Measurements from ENCODE around the gene POLN.

POLN gene

GRCh38 chr4:2260344-2261109 lies 18.6 kb upstream of the POLN start:
- H3K4me2 ChIP-seq (ENCODE audit: low read length) = peak overlapping the region; percentile 73
- TF ChIP-seq CTCF (IDR thresholded peaks at IDR 0.05; ENCODE audit: low read length) (no peak), EZH2 (IDR thresholded peaks at IDR 0.05; ENCODE audit: borderline replicate concordance, low read length) (no peak)
- no peaks in the 10 kb centered on the region for H3K27me3 ChIP-seq (ENCODE audit: insufficient read depth, low read length)
- no peak overlapping the region for H2AFZ ChIP-seq (ENCODE audit: low read length)
- H4K20me1 ChIP-seq (ENCODE audit: insufficient read depth, low read length) = no peaks in the 10 kb centered on the region
- H3K4me3 ChIP-seq (ENCODE audit: low read depth, low read length, poor library complexity, severe bottlenecking) = peak overlapping the region; percentile 75
- peaks cover 29% of the 10 kb centered on the region for H3K4me1 ChIP-seq (ENCODE audit: insufficient read depth, low read length, severe bottlenecking)
- H3K9ac ChIP-seq (ENCODE audit: low read length) = peak overlapping the region; percentile 65
- H3K27ac ChIP-seq (ENCODE audit: low read depth, low read length, poor library complexity, severe bottlenecking) = no peak overlapping the region
- no peaks in the 10 kb centered on the region for H3K9me3 ChIP-seq (ENCODE audit: low read length)
- H3K9me2 ChIP-seq (ENCODE audit: low read depth, low read length) = no peaks in the 10 kb centered on the region
- H3K79me2 ChIP-seq (ENCODE audit: insufficient read depth, low read length) = no peaks in the 10 kb centered on the region
- no peaks in the 10 kb centered on the region for H3F3A ChIP-seq (ENCODE audit: insufficient read depth, low read length)
- H3K36me3 ChIP-seq (ENCODE audit: insufficient read depth, low read length) = no peaks in the 10 kb centered on the region

GRCh38 chr4:2259541-2260343 lies 17.8 kb upstream of the POLN start:
- H2AFZ ChIP-seq (ENCODE audit: low read length) = no peak overlapping the region
- H3K4me1 ChIP-seq (ENCODE audit: insufficient read depth, low read length, severe bottlenecking) = peaks cover 29% of the 10 kb centered on the region
- no peak overlapping the region for H3K27ac ChIP-seq (ENCODE audit: low read depth, low read length, poor library complexity, severe bottlenecking)
- H3K79me2 ChIP-seq (ENCODE audit: insufficient read depth, low read length) = no peaks in the 10 kb centered on the region
- H3K4me2 ChIP-seq (ENCODE audit: low read length) = peak overlapping the region; percentile 73
- no peaks in the 10 kb centered on the region for H3K9me3 ChIP-seq (ENCODE audit: low read length)
- TF ChIP-seq EZH2 (IDR thresholded peaks at IDR 0.05; ENCODE audit: borderline replicate concordance, low read length) (no peak), CTCF (IDR thresholded peaks at IDR 0.05; ENCODE audit: low read length) (no peak)
- H3K4me3 ChIP-seq (ENCODE audit: low read depth, low read length, poor library complexity, severe bottlenecking) = peak overlapping the region; percentile 75
- no peak overlapping the region; the same call in 1 of the 2 replicates for H3K9ac ChIP-seq (ENCODE audit: low read length)
- no peaks in the 10 kb centered on the region for H3K36me3 ChIP-seq (ENCODE audit: insufficient read depth, low read length)
- H3K9me2 ChIP-seq (ENCODE audit: low read depth, low read length) = no peaks in the 10 kb centered on the region
- H3F3A ChIP-seq (ENCODE audit: insufficient read depth, low read length) = no peaks in the 10 kb centered on the region
- H4K20me1 ChIP-seq (ENCODE audit: insufficient read depth, low read length) = no peaks in the 10 kb centered on the region
- no peaks in the 10 kb centered on the region for H3K27me3 ChIP-seq (ENCODE audit: insufficient read depth, low read length)

GRCh38 chr4:2259036-2259540 lies 17.2 kb upstream of the POLN start:
- H3K4me1 ChIP-seq (ENCODE audit: insufficient read depth, low read length, severe bottlenecking) = peaks cover 26% of the 10 kb centered on the region
- H3K79me2 ChIP-seq (ENCODE audit: insufficient read depth, low read length) = no peaks in the 10 kb centered on the region
- TF ChIP-seq EZH2 (IDR thresholded peaks at IDR 0.05; ENCODE audit: borderline replicate concordance, low read length) (no peak), CTCF (IDR thresholded peaks at IDR 0.05; ENCODE audit: low read length) (no peak)
- H3K9ac ChIP-seq (ENCODE audit: low read length) = no peak overlapping the region
- no peaks in the 10 kb centered on the region for H3K27me3 ChIP-seq (ENCODE audit: insufficient read depth, low read length)
- no peaks in the 10 kb centered on the region for H3K36me3 ChIP-seq (ENCODE audit: insufficient read depth, low read length)
- H3K9me3 ChIP-seq (ENCODE audit: low read length) = no peaks in the 10 kb centered on the region
- H2AFZ ChIP-seq (ENCODE audit: low read length) = no peak overlapping the region
- no peaks in the 10 kb centered on the region for H4K20me1 ChIP-seq (ENCODE audit: insufficient read depth, low read length)
- no peaks in the 10 kb centered on the region for H3K9me2 ChIP-seq (ENCODE audit: low read depth, low read length)
- no peaks in the 10 kb centered on the region for H3F3A ChIP-seq (ENCODE audit: insufficient read depth, low read length)
- H3K4me2 ChIP-seq (ENCODE audit: low read length) = no peak overlapping the region
- H3K27ac ChIP-seq (ENCODE audit: low read depth, low read length, poor library complexity, severe bottlenecking) = no peak overlapping the region
- no peak overlapping the region for H3K4me3 ChIP-seq (ENCODE audit: low read depth, low read length, poor library complexity, severe bottlenecking)
